ENCODE data around the gene PCNX1. TPM values are rescaled to one million over a fixed set of nuclear protein-coding genes. Genes with fewer than 3 reads are reported as not detected.

Gene PCNX1
- total RNA-seq, 1 experiment from 2014 or later, result 48.0 TPM

DNA sequence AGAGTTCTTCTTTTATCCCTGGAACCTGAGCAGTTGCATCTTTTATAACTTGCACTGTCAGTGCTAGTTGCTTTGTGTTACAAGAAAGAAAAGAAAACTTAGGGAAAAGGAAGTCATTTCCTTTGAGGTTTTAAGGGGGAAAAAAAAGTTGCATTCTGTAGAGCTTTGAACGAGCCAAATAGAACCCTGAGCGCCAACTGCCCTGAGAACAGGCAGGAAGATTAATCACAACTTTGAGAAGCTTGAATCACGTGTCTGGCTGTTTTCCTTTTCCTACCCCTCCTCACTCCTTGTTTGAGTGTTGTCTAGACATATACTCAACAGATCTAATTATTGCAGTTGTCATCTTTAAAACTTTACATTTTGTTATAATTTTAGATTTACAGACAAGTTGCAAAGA is 12.5 kb downstream of the PCNX1 start:
- H3K27ac Mint-ChIP-seq, result 0 out of 7 replicates have a peak overlapping the region, but pooled peaks of 1 of the 3 experiments have one; percentile 65
- TF ChIP-seq, protein P1, sequence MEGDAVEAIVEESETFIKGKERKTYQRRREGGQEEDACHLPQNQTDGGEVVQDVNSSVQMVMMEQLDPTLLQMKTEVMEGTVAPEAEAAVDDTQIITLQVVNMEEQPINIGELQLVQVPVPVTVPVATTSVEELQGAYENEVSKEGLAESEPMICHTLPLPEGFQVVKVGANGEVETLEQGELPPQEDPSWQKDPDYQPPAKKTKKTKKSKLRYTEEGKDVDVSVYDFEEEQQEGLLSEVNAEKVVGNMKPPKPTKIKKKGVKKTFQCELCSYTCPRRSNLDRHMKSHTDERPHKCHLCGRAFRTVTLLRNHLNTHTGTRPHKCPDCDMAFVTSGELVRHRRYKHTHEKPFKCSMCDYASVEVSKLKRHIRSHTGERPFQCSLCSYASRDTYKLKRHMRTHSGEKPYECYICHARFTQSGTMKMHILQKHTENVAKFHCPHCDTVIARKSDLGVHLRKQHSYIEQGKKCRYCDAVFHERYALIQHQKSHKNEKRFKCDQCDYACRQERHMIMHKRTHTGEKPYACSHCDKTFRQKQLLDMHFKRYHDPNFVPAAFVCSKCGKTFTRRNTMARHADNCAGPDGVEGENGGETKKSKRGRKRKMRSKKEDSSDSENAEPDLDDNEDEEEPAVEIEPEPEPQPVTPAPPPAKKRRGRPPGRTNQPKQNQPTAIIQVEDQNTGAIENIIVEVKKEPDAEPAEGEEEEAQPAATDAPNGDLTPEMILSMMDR (conservative IDR thresholded peaks at IDR 0.05), result no peak
- Histone ChIP-seq H3K23ac (ENCODE audit: insufficient read length, low read depth, low read length) (no peak overlapping the region), H4K8ac (replicated peaks; ENCODE audit: insufficient read length, low read depth, low read length) (no peak overlapping the region), H2BK5ac (ENCODE audit: insufficient read length, low read length) (no peak overlapping the region), H3K14ac (ENCODE audit: insufficient read depth, low read length) (no peak overlapping the region), H3K79me2 (ENCODE audit: insufficient read depth, low read length) (peaks cover 36% of the 10 kb centered on the region; the same call in 1 of the 2 replicates), H3K27ac (ENCODE audit: insufficient read length, low read depth, low read length) (no peak overlapping the region), H3K79me1 (ENCODE audit: insufficient read depth, low read depth, low read length, poor library complexity, severe bottlenecking) (peaks cover 11% of the 10 kb centered on the region), H3K56ac (ENCODE audit: insufficient read length, low read depth, low read length) (no peak overlapping the region), H4K5ac (ENCODE audit: insufficient read length, low read depth, low read length) (no peak overlapping the region), H3K4me1 (ENCODE audit: insufficient read depth, low read length) (no peaks in the 10 kb centered on the region), H4K91ac (ENCODE audit: insufficient read length, low read depth, low read length) (no peak overlapping the region), H2BK15ac (ENCODE audit: low read depth, low read length) (no peak overlapping the region), H3T11ph (ENCODE audit: low read length) (no peak overlapping the region), H2AFZ (ENCODE audit: low read length) (no peak overlapping the region), H3K9me3 (ENCODE audit: control insufficient read depth, low read depth, low read length) (no peaks in the 10 kb centered on the region), H3K18ac (ENCODE audit: insufficient read length, low read depth, low read length) (no peak overlapping the region), H3K4ac (ENCODE audit: low read depth, low read length) (no peak overlapping the region), H3K4me2 (ENCODE audit: insufficient read depth, insufficient read length, low read length) (no peak overlapping the region), H2BK12ac (ENCODE audit: insufficient read length, low read depth, low read length) (no peak overlapping the region), H3K27me3 (ENCODE audit: insufficient read depth, low read length) (no peaks in the 10 kb centered on the region), H2BK120ac (ENCODE audit: low read depth, low read length, poor library complexity, severe bottlenecking) (no peak overlapping the region), H2BK20ac (ENCODE audit: low read depth, low read length, poor library complexity, severe bottlenecking) (no peak overlapping the region), H3K23me2 (ENCODE audit: insufficient read length, low read depth, low read length, poor library complexity, severe bottlenecking) (no peaks in the 10 kb centered on the region), H2AK5ac (ENCODE audit: insufficient read length, low read length) (no peak overlapping the region), H3K9ac (ENCODE audit: extremely low read depth, insufficient read length, low read length) (no peak overlapping the region), H4K20me1 (ENCODE audit: control insufficient read depth, insufficient read depth, insufficient read length) (no peaks in the 10 kb centered on the region)
- H3K36me3 Mint-ChIP-seq (ENCODE audit: insufficient read depth in 1 of 3, low read depth in 3 of 3), result peaks cover 9 to 14% (median 14%) of the 10 kb centered on the region in 3 experiments; a peak in 6 of 7 replicates
- no peaks in the 10 kb centered on the region for H3K9me3 Mint-ChIP-seq
- no peaks in the 10 kb centered on the region for H3K27me3 Mint-ChIP-seq (ENCODE audit: low read depth)
- WGBS (ENCODE audit: extremely low coverage, insufficient read length, low lambda C conversion rate), result no CpG with 5 or more reads among the region's 3 CpGs
- no peak overlapping the region for H3K4me3 Mint-ChIP-seq
- DNase-seq, result no peak
- peaks cover 14 to 16% of the 10 kb centered on the region in 2 experiments for H3K4me1 Mint-ChIP-seq

Data from H9 (cell line).